NCI-H2107 treated with DMSO at 0.1 percent for 48 hours (cell line): ENCODE data around the gene KIF16B.

Source experiments
- DNase-seq: peaks from one replicate; lab custom pipeline; 2025; ENCODE audit not compliant: unreplicated experiment; lab: John Stamatoyannopoulos, UW

Gene KIF16B

DNA sequence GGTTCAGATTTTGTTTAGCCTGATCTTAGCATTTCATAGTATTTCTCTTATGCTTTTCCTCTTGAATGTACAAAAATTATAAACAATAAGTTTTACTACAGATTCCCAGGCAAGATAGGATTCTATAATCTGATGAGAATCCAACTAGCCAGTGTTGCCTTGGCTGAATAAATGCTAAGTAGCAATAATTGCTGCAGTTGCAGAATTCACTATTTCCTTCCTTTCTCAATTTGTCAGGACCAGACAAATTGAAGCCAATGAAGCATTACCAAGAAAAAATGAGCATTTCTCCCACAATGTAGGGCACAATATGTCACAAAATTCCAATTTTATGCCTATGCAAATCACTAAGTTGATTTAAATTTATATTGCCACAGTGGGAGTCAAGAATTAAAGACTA is 260.2 kb downstream of the KIF16B start:
- no peak for DNase-seq

DNA sequence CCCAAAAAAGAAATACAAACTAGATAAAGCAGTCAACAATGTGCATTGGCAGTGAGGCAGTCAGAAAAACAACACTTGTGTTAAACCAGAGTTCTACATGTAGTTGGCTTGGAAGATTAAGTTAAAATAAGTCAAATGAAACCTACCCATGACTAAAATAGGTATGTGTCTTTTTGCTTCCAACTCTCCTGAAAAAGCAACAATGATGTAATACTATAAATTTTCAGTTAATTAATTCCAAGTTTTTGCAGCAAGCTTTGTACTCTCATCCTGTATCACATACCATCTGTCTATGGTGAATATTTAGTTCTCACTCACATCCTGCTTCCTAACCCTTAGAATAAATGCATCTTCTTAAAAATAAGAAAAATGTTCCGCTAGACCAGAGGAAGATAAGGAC is 261.5 kb downstream of the KIF16B start:
- DNase-seq = no peak

DNA sequence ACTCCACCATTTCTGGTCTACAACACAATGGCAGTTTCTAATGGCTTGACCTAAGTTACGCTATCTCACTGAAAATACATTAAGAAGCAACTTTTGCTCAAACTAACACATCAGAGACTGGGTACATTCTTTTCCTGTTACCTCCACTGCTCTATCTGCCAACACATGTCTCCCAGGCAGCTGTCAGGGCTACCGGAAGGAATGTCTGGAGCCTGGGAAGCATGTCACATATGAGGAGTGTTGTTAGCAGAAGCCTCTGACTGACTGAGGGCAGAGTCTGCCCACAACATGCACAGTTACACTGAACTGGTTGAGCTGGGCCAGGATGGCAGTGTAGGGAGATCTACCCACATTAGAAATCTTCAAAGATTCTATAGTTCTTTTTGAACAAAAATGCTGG is 264.5 kb downstream of the KIF16B start:
- DNase-seq = no peak

DNA sequence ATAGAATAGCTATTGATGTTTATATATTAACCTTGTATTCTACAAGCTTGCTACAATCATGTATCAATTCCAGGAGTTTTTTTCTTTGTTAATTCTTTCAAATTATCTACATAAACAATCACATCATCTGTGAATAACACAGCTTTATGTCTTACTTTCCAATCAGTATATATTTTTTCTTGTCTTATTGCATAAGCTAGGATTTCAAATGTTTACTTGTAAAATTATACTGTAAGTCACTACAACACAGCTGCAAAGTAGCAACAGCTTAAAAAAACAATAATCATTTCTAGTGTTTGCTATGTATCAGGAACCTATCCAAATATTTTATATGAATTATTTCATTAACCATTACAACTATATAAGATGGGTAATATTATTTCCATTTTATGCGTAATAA is 270.4 kb downstream of the KIF16B start:
- DNase-seq = no peak

DNA sequence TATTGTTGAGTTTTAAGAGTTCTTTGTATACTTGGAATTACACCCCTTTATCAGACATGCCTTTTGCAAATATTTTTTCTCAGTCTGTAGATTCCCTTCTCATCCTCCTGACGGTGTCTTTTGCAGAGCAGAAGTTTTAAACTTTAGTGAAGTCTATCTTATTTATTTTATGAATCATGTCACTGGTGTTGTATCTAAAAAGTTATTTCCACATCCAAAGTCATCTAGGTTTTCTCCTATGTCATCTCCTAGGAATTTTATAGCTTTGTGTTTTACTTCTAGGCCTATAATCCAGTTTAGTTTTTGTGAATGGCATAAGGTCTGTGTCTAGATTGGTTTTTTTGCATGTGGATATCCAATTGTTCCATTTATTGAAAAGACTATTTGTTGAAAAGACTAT is 271.3 kb downstream of the KIF16B start:
- DNase-seq = no peak

DNA sequence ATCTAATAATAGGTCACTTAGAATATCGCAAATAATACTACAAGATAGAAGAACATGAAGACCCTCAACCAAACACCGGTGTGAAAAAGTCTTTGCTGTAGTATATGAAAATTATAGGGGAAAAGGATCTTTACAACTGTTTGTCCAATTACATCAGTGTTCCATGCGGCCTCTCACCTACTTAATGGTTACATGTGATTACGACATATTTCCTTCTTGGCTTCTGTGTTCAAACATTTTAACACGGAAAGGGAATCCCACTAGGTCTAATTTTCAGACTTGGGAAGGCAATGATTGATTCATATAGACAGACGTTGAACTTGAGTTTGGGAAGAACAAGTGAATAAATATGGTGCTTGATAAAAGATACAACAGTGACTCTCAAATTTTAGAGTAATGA is 273.4 kb downstream of the KIF16B start:
- no peak for DNase-seq

DNA sequence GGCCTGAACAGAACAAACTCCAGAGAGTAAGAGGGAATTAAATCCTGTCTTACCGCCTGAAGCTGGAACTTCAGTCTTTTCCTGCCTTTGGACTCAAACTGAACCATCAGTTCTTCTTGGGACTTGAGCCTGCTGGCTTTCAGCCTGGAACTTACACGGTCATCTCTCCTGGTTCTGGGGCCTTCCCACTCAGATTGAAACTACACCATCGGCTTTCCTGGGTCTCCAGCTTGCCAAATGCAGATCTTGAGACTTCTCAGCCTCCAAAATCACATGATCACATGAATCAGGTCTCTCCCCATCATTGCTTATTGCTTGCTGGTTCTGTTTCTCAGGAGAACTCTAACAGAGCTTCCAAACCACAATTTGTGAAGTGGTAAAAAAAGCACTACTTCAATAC is 276.3 kb downstream of the KIF16B start:
- DNase-seq = no peak

DNA sequence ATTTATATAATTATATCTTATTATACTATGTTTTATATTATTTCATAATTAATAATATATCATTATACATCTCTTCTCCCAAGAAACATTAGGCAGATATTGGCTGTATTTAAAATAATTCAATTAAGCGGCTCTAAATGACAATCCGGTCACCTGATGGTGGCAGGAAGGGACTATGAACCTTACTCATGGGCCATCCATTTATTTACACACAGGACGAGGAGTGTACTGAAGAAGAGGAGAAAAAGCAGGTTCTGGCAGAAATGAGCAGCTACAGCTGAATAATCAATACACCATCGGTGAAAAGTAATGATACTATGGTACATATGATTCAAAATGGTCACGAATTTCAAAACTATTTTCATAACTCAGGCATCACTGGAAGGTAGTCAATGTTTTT is 277.7 kb downstream of the KIF16B start:
- DNase-seq = no peak

DNA sequence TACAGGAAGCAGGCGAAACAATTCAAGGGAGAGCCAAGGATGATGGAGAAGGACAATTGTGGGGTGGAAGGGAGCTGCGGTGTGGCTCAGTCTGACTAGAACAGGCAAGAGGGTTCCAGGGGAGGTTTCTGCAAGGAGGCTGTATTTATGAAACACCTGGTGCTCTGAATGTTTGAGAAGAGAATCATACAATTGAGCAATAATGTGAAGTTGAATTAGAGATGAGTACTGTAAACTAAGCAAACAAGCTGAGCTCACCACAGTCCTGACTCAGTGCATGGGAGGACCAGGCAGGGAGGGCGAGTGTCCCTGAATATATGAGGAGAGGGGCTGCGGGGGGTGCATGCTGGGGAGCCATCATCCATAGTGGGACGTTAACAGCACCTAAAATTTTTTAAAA is 279.7 kb downstream of the KIF16B start:
- no peak for DNase-seq

DNA sequence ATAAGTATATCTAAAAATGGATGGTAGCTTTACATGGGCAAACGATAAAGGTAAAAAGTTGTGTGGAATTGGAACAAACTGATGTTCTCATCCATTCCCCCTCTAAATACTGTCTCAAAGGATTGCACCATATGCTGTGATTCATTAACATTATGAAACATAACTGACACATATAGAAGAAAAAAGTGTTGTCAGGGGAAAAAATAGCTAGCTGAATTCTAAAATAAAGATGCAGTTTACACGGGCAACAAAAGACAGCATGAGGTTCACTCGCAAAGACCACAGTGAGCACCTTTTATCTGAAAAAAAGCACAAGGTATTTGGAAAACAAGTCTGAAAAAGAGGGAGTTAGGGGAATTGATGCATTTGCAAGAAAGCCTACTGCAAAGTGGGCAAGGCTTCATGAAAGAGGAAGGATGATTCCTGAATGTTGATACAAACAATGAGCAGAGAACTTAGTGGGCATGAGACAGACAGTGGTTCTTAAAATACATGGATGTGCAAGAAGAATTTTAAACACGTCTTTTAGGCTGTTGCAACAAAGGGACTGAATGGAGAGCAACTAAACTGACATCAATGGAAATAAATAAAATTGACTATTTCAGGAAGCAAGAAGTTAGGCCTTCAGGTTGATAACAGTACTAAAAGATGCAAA is 280.9 kb downstream of the KIF16B start:
- DNase-seq = no peak

DNA sequence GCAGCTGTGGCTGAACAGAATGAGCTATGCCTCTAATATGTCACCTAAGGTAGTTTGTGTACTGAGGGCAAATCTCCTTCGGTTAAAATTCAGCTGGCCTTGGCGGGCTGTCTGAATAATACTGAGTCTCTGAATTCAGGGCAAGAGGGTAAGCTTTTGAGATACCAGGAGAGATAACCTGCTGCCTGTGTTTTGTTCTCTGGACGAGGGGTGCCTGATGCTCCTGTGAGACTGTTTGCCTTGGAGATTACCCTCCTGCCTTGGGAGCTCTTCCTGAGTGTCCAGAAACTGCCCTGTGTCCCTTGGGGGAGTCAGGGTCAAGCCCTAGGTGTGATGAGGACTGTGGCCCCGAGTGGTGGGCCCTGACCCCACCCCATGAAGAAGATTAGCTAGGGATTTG is 282.9 kb downstream of the KIF16B start:
- no peak for DNase-seq

DNA sequence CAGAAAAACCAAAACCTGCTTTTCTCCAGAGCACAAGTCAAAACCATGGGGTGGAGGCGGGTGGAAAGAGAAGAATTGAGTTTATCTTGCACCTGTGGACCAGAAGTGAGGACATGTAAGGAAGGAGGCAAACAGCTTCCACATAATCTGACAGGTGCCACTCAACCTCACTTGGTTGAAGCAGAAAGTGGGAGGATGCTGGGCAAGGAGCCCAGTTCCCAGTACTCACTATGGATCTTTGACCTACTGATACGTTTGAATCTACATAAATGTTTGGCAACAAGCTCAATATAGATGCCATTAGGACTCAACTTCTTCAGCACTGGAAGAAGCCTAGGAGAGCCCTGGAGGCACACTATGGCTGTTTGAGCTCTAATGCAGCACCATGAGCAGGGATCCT is 285.5 kb downstream of the KIF16B start:
- no peak for DNase-seq

DNA sequence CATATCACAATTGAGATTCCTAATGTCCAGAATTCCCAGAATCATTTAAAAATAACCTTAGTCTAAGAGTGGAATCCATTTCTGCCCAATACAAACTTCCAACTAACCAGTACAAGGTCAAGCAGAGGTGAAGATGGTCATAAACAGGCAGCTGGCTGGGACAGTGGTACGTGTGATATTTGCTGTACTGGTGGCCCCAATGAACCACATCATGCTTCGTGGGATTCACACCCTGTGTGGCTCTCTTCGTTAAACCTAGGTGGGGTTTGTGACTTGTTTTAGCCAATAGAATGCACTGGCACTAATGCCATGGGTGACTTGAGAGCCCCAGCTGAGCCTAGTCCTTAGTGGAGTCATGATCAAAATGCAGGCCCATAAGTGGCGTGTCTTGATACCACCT is 286.6 kb downstream of the KIF16B start:
- no peak for DNase-seq

DNA sequence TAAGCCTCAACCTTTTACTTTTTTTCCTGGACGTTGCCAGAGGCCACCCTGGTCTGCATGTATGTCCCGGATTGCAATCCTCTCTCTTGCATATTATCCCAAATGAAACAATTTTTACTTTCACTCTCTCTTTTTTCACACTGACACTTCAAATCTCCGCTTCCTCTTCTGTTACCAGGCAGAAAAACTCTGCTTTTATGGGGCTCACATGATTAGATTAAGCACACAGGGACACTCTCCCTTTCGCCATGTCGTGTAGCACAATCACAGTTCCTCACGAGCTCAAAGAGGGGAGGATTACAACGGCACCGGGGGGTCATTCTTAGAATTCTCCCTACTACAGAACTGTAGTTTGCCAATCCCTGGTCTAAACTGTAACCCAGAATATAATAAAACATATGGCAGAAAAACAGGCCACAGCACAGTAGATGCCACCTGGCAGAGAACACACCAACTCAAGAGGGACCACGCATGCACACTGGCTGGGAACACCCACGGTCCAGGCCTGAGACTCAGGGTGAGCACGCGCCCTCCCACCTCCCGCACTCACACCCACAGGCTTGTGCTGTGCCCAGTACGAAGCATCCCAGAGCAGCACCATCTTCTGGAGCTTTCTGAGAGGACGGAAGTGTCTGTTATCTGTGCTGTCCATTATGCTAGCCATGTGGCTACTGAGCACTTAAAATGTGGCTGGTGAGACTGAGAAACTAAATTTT is 288.7 kb downstream of the KIF16B start:
- DNase-seq = no peak

DNA sequence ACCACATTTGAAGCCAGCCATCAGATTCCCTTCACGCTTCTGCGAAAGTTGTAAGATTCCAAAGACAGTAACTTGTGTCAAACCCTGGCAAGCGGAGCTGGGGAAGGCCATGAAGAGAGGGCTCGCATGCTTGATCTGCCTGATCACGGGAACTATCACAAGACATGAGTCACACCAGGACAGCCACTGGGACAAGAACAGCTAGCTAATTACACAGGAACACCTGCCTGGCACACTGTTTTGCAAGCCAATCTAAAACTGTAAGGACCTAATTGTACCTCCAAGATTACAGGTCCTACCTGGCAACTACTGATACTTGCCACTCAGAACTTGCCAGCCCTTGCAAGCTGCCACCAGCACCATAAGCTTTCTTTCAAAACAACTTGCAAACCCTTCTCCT is 289.3 kb downstream of the KIF16B start:
- no peak for DNase-seq

DNA sequence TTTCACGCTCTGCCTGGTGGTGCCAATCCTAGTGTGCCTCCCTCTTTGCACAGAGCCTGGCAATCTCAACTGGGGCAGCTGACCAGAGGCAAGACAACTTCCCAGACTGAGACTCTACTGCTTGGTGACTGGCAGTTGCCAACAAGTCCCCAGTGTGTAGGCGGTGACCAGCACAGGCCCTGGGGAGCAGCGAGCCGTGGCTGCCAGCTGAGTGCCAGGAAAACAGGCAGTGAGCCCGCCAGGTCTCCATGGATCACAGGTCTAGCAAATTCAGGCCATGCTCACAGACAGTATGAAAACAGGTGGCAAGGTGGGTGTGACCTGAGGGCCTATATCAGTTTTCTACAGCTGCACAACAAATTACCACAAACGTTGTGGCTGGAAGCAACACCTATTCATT is 289.9 kb downstream of the KIF16B start:
- no peak for DNase-seq

DNA sequence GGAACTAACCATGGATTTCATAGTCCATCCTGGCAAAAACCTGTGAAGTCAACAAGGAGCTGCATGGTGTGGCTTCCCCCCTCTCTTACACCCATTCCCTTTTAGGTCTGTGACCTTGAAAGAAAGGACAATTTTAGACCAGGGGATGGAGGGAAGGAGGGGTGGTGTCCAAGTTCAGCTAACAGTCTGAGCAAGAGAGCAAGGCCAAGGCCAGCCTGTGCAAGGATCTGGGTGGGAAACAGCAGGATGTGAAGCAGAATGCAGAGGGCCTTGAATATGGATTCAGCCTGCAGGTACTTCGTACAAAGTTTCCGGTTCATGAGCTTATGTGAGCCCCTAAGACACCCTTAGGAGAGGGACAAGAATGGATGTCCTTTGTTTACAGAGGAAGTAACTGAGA is 293.0 kb downstream of the KIF16B start:
- DNase-seq = no peak

DNA sequence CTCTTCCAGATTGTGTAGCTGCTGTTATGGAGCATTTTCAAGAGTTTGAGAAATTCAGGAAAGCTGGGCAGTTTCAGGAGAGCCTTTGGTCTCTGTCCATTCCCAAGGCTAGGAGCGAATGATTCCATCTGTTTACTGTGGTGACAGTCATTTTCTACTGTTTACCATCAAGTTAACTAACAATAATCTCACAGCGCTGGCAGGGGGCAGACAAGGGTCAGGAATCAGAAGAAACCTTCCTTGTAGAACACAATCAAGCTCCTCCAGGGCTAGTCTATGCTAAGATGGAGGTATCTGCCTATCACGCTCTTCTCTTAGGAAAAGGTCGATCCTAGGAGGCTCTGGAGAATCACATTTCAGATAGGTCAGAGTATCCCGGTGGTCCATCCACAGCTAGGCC is 293.9 kb downstream of the KIF16B start:
- DNase-seq = no peak

DNA sequence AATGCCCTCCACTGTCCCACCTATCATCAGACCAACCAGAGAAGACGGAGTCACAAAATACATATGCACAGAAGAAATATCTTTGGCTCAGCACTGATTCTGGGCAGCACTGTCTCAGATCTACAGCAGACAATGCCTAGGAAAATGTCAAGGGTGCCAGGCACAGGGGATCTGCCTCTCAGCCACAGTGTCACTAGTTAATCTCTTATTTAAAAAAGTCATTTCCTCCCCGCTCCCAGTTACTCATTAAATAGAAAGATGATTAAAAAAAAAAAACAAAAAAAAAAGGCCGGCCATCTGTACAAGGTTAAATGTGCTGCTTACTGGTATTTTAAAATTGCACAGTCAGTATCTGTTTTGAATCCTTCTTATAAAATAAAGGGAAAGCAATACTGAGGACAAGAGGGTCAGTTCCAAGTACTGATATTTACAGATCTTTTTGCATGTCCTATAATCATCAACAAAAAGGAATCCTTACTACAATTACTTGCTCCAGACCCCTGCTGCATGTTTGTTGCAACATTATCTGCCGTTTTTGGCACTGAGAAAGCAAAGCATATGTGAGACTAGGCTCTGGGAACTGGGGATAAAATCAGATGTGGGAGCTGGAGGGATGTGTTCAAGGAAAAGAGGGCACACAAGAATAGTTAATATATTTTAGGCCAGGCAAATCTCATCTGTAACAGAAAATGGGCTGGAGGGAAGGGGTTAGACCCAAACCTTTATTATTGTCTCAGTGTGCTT is 299.3 kb downstream of the KIF16B start:
- no peak for DNase-seq

DNA sequence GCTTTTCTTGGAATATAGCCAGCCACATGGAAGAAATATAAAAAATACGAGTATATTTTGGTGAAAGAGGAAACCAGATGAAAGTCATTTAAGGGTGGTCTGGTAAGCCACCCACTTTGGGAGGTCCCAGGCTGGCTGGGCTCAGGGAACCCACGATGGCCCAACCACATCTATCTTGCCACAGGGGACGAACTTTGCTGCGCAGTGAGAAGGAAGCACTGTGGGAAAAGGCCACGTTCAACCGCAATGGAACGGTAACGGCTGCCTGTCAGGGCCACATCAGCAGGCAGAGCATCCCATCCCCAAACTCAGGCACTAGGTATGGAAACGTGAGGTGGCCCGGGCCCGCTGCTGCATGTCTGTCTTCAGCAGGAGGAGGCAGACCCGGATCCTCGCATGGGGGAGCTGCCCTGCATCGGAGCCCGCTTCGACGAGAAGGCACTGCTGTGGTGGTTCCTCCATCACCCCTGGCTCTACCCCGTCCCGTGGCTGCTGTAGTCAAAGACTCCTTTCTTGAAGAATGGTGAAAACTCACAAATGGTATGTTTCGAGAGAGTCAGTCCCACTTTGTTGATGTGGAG is 300.4 kb downstream of the KIF16B start:
- no peak for DNase-seq

DNA sequence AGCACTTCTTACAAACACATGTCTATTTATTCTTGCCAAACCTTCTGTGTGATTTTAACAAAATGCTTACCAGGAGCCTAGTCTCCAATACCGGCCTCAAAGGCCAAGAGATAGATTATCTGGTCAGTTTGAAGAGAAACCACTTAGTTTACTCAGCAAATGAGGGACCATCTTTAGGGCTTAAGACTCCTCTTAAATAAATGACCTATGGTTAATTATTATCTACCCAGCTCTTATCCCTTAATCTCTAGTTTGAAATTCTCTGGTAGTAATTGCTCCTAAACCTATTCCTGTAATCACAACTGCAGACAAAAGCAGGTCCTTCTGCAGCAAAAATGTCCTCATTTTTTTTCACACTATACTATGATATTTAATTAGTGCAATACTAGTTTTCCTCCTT is 301.8 kb downstream of the KIF16B start:
- no peak for DNase-seq

DNA sequence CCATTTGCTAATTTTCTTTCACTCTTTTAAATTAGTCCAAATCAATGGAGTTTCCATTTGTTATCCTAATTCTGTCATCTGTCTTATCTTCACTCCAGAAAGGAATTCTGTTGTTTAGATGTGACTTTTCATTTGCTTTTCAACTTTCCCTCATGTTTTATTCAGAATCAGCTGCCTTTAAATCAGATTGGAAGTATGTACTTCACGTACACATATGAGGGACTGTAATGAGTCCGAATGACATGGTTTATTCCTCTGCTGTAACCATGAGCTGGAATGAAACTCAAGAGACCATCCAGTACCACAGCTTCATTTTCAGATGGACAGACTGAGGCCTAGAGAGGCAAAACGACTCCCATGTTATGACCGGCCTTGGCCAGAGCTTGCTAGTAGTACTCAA is 302.3 kb downstream of the KIF16B start:
- no peak for DNase-seq
